Mucosa of gallbladder (tissue), 1 donor: Measurements from ENCODE around the gene CABP1. TPM values are rescaled to one million over a fixed set of nuclear protein-coding genes. Genes with fewer than 3 reads are reported as not detected.
"Not testable (repeated sequence)": the region's sequence is repeated elsewhere in the genome, so short reads cannot be mapped to it uniquely, and the experiment has no call there.

Source experiments
- DNase-seq: peaks from one replicate; pipeline ENCODE4 v3.0.0-alpha.2; 2020; ENCODE audit warnings: low spot score
- total RNA-seq: library from RNA; stranded (reverse); gene quantifications from one replicate; pipeline ENCODE4 v1.2.1, GENCODE V29; 2021
- donor health status: DM: no; HTN: no; CAD: no.

Gene CABP1
- total RNA-seq = 2.3 TPM

- no peak for DNase-seq
These were observed at the start of gene CABP1 for GRCh38 chr12:120639771-120640721. TSS of gene CABP1 (plus strand) at chr12:120640626. CDS start at chr12:120640686, 60 bp downstream.

DNA sequence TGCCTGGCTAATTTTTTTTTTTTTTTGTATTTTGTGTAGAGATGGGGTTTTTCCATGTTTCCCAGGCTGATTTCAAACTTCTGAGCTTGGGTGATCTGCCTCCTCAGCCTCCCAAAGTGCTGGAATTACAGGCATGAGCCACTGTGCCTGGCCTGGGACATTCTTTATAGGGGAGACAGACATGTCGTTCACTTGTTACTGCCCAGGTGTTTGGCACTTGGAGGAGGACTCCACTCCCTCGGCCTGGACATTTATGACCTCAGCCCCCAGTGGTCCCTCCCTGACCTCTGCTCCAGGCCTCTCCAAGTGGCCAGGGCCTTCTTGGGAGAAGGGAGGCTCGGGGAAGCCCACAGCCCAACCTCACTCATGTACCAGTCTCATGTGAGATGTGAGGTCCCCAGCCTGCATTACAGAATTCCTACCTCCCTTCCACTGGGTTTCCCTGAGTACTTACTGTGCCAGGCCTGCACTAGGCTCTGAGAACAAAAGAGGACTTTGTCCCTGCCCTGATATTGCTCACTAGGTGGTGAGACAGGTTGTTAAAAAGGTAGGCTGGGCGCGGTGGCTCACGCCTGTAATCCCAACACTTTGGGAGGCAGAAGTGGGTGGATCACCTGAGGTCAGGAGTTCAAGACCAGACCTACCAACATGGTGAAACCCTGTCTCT lies 49.6 kb upstream of the CABP1 start:
- peak; percentile 56 for DNase-seq

GRCh38 chr12:120592121-120593049 lies 48.0 kb upstream of the CABP1 start:
- no peak for DNase-seq

- no peak for DNase-seq
These were observed 43.5 kb upstream of the CABP1 start for GRCh38 chr12:120596901-120597300.

GRCh38 chr12:120597861-120598260 lies 42.6 kb upstream of the CABP1 start:
- DNase-seq = no peak

- peak; percentile 22 for DNase-seq
These were observed 41.6 kb upstream of the CABP1 start for GRCh38 chr12:120598674-120599463.

DNA sequence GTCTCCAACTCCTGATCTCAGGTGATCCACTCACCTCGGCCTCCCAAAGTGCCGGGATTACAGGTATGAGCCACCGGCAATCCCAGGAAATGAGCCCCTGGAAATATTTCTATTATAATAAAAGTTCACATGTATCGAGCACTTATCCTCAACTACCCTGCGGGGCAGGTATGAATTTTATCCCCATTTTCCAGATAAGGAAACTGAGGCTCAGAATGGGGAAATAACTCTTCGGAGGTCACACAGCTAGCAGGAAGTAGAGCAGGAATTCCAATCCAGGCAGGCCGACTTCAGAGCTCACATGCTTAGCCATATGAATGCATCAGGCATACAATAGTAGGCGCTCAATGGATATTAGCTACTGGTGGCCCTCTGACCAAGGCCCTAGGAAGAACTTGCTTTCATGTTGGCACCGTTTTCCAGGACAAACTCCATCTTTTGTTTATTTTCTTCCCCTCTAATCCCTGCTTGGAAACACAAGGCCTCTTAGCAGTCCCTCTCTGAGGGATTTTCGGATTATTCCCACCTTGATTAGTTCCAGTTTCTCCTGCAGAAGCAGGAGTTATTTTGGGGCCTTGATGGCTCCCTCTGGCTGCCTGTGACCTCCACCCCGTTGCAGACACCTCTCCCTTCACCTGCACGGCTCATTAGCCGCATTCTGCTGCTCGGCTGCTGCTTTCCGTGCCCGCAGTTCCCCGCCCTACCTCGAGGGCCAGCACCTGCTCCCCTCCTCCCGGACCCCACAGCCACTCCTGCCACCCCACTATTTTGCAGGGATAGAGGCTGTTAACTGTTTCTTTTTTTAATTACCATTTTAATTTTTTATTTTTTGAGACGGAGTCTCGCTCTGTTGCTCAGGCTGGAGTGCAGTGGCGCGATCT lies 40.5 kb upstream of the CABP1 start:
- no peak for DNase-seq

DNA sequence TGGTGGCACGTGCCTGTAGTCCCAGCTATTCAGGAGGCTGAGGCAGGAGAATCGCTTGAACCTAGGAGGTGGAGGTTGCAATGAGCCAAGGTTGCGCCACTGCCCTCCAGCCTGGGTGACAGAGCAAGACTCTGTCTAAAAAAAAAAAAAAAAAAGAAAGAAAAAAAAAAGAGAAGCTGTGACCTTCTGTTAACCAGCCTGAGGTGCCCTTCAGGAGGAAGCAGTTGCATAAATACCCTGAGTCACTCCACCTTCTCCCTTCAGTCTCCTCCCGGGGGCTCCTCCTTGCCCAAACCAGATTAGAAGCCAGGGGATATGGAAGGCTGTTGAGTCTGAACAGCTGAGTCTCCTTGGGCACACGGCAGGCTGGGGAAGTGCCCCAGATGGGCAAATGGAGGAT lies 38.0 kb upstream of the CABP1 start:
- not testable (repeated sequence) for DNase-seq

GRCh38 chr12:120610560-120610959 lies 29.9 kb upstream of the CABP1 start:
- no peak for DNase-seq

GRCh38 chr12:120611534-120611933 lies 28.9 kb upstream of the CABP1 start:
- DNase-seq = not testable (repeated sequence)

DNA sequence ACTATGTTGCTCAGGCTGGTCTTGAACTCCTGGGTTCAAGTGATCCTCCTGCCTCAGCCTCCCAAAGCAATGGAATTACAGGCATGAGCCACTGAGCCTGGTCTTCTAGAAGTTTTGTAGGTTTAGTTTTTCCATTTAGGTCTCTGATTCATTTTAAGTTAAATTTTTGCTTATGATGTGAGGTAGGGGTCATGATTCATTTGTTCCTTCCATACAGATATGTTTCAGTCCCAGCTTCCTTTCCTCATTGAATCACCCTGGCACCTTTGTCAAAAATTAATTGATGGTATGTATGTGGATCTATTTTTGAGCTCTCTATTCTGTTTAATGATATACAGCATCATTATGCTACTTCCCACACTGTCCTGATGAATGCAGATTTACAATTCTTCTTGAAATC lies 25.6 kb upstream of the CABP1 start:
- no peak for DNase-seq

DNA sequence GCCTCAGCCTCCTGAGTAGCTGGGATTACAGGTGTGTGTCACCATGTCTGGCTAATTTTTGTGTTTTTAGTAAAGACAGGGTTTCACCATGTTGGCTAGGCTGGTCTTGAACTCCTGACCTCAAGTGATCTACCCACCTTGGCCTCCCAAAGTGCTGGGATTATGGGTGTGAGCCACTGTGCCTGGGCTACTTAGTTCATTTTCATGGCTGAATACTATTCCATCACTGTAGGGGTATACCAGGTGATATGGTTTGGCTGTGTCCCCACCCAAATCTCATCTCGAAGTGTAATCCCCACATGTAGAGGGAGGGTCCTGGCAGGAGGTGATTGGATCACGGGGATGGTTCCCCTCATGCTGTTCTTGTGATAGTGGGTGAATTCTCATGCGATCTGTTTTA lies 23.2 kb upstream of the CABP1 start:
- not testable (repeated sequence) for DNase-seq

GRCh38 chr12:120617767-120618166 lies 22.7 kb upstream of the CABP1 start:
- not testable (repeated sequence) for DNase-seq

GRCh38 chr12:120618954-120619615 lies 21.3 kb upstream of the CABP1 start:
- no peak for DNase-seq

- DNase-seq = no peak
These were observed 19.8 kb upstream of the CABP1 start for GRCh38 chr12:120620624-120621023.

- no peak for DNase-seq
These were observed 14.6 kb upstream of the CABP1 start for GRCh38 chr12:120625557-120626419.

- DNase-seq = no peak
These were observed 11.5 kb upstream of the CABP1 start for GRCh38 chr12:120628919-120629318.

GRCh38 chr12:120630104-120630892 lies 10.1 kb upstream of the CABP1 start:
- DNase-seq = no peak
